GM20000 (cell line): ENCODE measurements around the gene TGFB3.

Source experiments
- DNase-seq: peaks from one replicate; pipeline ENCODE4 v3.0.0; 2012; ENCODE audit warnings: low spot score
- TF ChIP-seq, protein P1 (sequence below): IDR thresholded peaks from 2 replicates; pipeline ENCODE4 v1.5.1; 2012; ENCODE audit warnings: mild to moderate bottlenecking, control low read depth; ENCODE audit errors: extremely low read depth, missing control alignments

TGFB3 gene

DNA sequence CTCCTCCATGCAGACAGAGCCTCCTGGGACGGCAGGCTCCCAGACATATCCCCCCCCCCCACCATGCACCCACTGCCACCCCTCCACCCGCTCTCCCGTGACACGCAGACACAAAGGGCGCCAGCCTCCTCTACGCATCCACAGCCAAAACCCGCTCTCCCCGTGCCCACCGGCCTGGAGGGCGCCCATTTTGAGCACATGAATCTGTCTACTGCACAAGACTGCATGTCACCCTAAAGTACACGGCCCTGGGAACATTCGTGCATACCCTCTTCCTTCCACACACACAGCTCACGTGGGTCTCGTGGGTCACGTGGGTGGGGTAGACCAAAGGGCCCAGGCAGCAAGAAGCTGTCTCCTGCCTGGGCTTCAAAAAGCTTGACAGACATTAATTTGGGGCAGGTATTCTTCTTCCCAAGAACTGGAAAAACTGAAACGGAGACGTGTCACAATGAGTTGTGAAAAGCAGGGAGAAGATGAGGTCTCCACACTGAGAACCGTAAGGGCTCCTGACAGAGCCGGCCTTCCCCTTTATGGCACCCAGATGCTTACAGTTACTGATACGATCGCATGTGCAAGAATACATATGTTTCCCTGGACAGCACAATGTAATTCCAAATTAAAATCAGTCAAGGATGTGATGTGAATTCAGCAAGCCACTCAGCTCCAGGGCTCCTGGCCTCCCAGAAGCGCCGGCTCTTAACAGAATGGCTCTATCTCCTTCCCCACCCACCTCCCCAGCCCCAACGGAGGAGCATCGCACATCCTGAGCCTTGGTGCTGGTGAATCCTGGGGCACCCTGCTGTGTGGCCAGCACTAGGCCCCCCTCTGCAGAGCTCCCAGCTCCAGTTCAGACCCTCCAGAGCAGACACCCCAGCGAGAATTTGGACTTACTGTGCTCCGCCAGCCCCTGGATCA lies 1.9 kb downstream of the TGFB3 start:
- DNase-seq = no peak
- TF ChIP-seq, protein P1, sequence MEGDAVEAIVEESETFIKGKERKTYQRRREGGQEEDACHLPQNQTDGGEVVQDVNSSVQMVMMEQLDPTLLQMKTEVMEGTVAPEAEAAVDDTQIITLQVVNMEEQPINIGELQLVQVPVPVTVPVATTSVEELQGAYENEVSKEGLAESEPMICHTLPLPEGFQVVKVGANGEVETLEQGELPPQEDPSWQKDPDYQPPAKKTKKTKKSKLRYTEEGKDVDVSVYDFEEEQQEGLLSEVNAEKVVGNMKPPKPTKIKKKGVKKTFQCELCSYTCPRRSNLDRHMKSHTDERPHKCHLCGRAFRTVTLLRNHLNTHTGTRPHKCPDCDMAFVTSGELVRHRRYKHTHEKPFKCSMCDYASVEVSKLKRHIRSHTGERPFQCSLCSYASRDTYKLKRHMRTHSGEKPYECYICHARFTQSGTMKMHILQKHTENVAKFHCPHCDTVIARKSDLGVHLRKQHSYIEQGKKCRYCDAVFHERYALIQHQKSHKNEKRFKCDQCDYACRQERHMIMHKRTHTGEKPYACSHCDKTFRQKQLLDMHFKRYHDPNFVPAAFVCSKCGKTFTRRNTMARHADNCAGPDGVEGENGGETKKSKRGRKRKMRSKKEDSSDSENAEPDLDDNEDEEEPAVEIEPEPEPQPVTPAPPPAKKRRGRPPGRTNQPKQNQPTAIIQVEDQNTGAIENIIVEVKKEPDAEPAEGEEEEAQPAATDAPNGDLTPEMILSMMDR = no peak

DNA sequence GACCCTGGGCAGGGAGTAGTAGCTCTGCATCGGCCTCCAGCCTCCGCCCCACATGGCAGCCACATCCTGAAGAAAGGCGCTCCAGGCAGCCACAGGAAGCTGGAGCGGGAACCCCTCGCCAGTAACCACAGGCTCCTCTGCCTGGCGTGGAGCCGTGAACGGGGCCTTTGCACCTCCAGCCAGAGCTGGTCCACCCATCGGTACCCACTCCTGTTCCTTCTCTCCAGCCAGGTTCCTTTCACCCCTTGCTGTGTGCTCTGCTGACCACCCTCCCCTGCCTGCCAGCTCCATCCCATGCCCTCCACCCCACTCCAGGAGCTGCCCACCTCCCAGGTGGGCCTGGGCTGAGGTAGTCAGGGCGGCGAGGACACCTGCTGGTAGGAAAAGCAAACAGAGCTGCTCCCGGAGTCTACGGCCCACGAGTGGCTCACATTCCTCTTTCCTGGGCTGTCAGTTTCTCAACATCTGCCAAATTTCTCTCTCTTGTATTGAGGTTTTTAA lies 2.7 kb downstream of the TGFB3 start:
- DNase-seq = peak; percentile 49
- TF ChIP-seq, protein P1 = peak; percentile 45

DNA sequence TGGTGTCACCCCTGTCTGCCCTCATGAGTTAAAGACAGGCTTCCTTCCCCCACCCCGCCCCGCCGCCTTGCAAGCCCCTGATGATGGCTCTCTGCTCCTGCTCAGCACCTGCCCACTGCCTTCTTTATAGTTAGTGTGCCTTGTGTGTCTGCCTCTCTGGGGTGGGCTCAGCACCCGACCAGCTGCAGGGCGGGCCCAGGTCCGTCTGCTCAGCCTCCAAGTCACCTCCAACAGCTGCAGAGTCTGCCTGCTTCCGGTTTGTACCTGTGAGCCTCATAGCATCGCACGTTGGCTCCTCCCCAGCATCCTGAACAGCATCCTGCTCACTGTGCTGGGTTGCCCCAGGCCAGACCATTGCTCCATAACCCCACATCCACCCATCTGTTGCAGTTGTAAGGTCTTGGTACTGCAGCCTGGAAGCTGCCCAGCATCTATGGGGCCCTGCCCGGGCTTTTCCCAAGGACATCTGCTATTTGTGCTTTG lies 3.5 kb downstream of the TGFB3 start:
- TF ChIP-seq, protein P1 = no peak
- no peak for DNase-seq

DNA sequence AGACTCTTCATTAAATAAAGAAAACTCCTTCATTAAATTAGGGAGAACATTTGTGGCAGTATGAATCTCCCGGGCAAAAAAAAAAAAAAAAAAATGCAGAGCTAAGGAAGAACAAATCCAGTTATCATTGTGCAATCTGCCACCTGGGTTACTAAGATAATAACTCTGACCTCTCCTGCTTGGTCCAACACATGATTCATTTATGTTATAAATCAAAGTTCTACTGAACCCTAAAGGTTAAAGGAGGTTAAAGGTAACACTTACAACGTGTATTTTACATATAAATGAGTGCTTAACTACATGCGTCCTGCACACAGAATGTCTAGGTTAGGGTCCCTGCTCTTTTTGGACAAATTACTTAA lies 4.2 kb downstream of the TGFB3 start:
- TF ChIP-seq, protein P1 = no peak
- DNase-seq = no peak

DNA sequence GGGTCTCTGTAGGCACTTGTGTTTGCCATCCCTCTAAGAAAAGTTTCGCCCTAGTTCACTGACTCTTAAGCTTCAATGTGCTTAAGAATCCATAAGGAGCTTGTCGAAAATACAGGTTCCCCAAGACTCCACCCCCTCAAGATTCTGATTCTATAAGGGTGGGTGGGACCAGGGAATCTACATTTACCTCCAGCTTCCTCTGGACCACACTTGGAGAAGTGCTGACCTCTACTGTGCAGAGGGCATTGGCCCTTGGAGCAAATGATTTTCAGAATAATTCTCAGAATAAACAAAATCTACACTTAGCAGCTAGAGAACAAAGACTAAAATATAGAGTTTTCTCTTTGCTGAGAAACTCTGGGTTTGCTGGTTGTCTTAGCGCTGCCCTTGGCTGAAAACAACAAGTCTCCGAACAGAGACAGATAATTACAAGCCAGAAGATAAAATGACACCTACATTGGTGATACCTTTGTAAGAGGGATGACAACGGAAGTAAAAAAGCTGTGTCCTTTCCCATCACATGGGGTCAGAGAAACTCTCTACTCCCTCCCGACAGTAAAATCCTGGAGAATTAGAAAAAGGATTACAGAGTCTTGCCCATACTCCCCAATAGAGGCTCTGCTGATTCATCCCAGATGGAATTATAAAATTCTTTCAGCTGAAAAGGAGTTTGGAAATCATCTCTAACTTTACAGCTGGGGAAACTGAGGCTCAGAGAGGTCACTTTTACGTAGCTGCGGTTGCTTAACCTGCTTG lies 4.8 kb downstream of the TGFB3 start:
- no peak for DNase-seq
- TF ChIP-seq, protein P1 = no peak

DNA sequence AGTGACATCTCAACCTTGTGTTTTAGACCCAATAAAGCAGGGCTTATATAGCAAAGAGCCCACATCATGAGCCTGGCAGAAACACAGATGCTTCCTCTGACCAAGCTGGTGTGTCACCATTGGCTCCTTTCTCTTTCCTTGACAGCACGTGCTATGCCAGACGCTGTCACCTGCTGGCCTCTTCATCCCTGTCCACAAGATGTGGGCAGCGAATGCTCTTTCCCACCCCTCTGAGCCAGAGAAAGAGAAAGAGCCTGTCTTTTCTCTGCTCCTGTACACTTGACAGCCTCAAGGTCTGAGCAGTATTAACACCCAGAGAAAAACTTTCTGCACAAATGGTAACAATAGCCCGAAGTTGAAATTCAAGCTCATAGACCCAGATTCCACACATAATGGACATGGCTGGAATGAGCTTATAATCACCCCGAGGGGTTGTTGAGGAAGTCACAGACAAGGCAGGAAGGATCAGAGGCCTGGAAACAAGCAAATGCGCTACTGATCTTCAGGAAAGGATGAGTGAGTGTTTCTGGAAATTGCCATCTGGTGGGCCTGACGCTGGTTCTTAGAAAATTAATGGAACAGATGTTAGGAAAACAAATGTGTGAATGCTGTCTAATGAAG lies 8.9 kb downstream of the TGFB3 start:
- TF ChIP-seq, protein P1 = no peak
- no peak for DNase-seq

DNA sequence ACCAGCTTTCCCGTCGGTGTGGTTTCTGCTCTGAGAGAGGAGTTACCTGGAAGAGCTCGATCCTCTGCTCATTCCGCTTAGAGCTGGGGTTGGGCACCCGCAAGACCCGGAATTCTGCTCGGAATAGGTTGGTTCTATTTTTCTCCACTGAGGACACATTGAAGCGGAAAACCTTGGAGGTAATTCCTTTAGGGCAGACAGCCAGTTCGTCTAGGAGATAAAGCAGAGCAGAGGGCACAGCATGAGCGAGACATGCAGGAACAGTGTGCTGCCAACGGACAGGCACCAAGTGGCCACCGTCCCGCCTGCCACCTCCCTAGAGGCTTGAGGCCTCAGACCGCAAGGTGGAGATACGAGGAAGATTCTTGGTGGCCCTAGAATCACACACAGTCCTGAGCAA lies 10.3 kb downstream of the TGFB3 start:
- TF ChIP-seq, protein P1 = no peak
- DNase-seq = no peak
